Body of pancreas (tissue), 4 donors: ENCODE data around the gene CEP170.

Experiments
- POLR2A ChIP-seq, 3 donors: fragments of 450-650 bp; IDR thresholded peaks; one replicate each; pipeline ENCODE4 v1.6.1; 2016; ENCODE audit warnings: antibody characterized with exemption in 3 of 3, mild to moderate bottlenecking in 2 of 3
- TF ChIP-seq, protein P1 (sequence below), 7 experiments: fragments of 450-650 bp in 4 of 7; fragments of 200-600 bp in 3 of 7; sonication (generic) in 3 of 7; IDR thresholded peaks; one replicate each; pipeline ENCODE4 v1.5.1; 2016 to 2019; ENCODE audit warnings: antibody characterized with exemption in 7 of 7

DNA sequence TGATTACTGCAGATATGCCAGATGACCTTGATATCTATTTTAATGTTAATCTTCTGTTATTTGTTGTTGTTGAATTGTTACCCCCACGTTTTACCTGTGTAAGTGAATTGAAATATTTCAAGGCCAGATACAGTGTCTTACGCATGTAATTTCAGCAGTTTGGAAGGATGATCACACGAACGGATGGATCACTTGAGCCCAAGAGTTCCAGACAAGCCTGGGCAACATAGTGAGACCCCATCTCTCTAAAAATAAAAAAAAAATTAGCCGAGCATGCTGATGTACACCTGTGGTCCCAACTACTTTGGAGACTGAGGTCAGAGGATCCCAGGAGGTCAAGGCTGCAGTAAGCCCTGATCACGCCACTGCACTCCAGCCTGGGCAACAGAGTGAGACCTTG, 33.0 kb upstream of the CEP170 start:
- TF ChIP-seq, protein P1, sequence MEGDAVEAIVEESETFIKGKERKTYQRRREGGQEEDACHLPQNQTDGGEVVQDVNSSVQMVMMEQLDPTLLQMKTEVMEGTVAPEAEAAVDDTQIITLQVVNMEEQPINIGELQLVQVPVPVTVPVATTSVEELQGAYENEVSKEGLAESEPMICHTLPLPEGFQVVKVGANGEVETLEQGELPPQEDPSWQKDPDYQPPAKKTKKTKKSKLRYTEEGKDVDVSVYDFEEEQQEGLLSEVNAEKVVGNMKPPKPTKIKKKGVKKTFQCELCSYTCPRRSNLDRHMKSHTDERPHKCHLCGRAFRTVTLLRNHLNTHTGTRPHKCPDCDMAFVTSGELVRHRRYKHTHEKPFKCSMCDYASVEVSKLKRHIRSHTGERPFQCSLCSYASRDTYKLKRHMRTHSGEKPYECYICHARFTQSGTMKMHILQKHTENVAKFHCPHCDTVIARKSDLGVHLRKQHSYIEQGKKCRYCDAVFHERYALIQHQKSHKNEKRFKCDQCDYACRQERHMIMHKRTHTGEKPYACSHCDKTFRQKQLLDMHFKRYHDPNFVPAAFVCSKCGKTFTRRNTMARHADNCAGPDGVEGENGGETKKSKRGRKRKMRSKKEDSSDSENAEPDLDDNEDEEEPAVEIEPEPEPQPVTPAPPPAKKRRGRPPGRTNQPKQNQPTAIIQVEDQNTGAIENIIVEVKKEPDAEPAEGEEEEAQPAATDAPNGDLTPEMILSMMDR (IDR thresholded peaks at IDR 0.05) = no peak
- TF ChIP-seq POLR2A (IDR thresholded peaks at IDR 0.05) = no peak
